Muscle of leg (tissue), 11 donors: Measurements from ENCODE around the gene THSD8. TPM values are rescaled to one million over a fixed set of nuclear protein-coding genes. Genes with fewer than 3 reads are reported as not detected.

ENCODE experiments used
- DNase-seq: peaks from one replicate; pipeline ENCODE4 v3.0.0; 2013
- H3K27ac ChIP-seq: one replicate; pipeline ENCODE4 v1.5.1; 2013; ENCODE audit warnings: mild to moderate bottlenecking, low read length, control low read depth
- H3K27me3 ChIP-seq: one replicate; pipeline ENCODE4 v1.6.1; 2013; ENCODE audit warnings: low read length; ENCODE audit not compliant: control insufficient read depth, insufficient read depth
- H3K36me3 ChIP-seq: one replicate; pipeline ENCODE4 v1.6.1; 2013; ENCODE audit warnings: low read length; ENCODE audit not compliant: control insufficient read depth, insufficient read depth
- H3K4me1 ChIP-seq: one replicate; pipeline ENCODE4 v1.6.1; 2013; ENCODE audit warnings: low read length; ENCODE audit not compliant: control insufficient read depth, insufficient read depth
- H3K4me3 ChIP-seq: one replicate; pipeline ENCODE4 v1.5.1; 2013; ENCODE audit warnings: low read length, control low read depth
- H3K9me3 ChIP-seq: replicated peaks from 2 replicates; pipeline ENCODE4 v1.6.1; 2013; ENCODE audit warnings: low read depth, low read length; ENCODE audit not compliant: control insufficient read depth
- WGBS: methylation state at CpG from one replicate; pipeline ENCODE4 v1.1.5; 2013; ENCODE audit warnings: missing lambda C conversion rate; ENCODE audit not compliant: insufficient coverage; 5-methylcytosine and 5-hydroxymethylcytosine counted together
- polyA plus RNA-seq, 8 donors: library from polyadenylated mRNA; unstranded; fragments of 120-200 nt; gene quantifications; one replicate each; pipeline versions ENCODE4 v1.2.1 to v1.2.3, GENCODE V29; 2013; ENCODE audit warnings: inconsistent platforms in 1 of 8, low replicate concordance in 1 of 8; ENCODE audit not compliant: insufficient read length in 8 of 8, insufficient read depth in 1 of 8
- total RNA-seq: library from RNA; stranded (reverse); fragments of 120-200 nt; gene quantifications from one replicate; pipeline ENCODE4 v1.2.4, GENCODE V29; 2013

THSD8 gene
- total and polyA plus RNA-seq, 9 donors, result 0.84 to 5.1 (median 3.0) TPM

GRCh38 chr19:12828494-12828893, 26.6 kb downstream of the THSD8 start:
- H3K4me3 ChIP-seq, result no peak overlapping the region
- WGBS, result 13% methylated on average over 14 of the region's 23 CpGs
- peaks cover 8% of the 10 kb centered on the region for H3K4me1 ChIP-seq
- DNase-seq, result no peak
- no peaks in the 10 kb centered on the region for H3K9me3 ChIP-seq
- no peak overlapping the region for H3K27ac ChIP-seq
- H3K36me3 ChIP-seq, result no peaks in the 10 kb centered on the region
- H3K27me3 ChIP-seq, result peaks cover 46% of the 10 kb centered on the region

GRCh38 chr19:12833418-12833737, 31.5 kb downstream of the THSD8 start:
- Histone ChIP-seq H3K27me3 (peaks cover 74% of the 10 kb centered on the region), H3K27ac (no peak overlapping the region), H3K9me3 (no peaks in the 10 kb centered on the region), H3K36me3 (no peaks in the 10 kb centered on the region), H3K4me3 (no peak overlapping the region), H3K4me1 (peaks cover 17% of the 10 kb centered on the region)
- DNase-seq, result no peak
- no CpG with 5 or more reads among the region's 5 CpGs for WGBS

GRCh38 chr19:12833738-12834565, 32.1 kb downstream of the THSD8 start:
- Histone ChIP-seq H3K27me3 (peaks cover 78% of the 10 kb centered on the region), H3K27ac (no peak overlapping the region), H3K9me3 (no peaks in the 10 kb centered on the region), H3K4me1 (peaks cover 20% of the 10 kb centered on the region), H3K36me3 (no peaks in the 10 kb centered on the region), H3K4me3 (peak overlapping the region; percentile 25)
- under 1% methylated on average over 46 of the region's 87 CpGs for WGBS
- no peak for DNase-seq

GRCh38 chr19:12834566-12834943, 32.7 kb downstream of the THSD8 start, which contains the start of gene RTBDN:
TSS of gene RTBDN (minus strand) at chr19:12834579. CDS start at chr19:12829979, 4,600 bp downstream.
- no peak within 1 kb of the TSS for H3K27ac ChIP-seq
- H3K4me3 ChIP-seq, result peak within 1 kb of the TSS; percentile 25
- WGBS, result 4% methylated on average over 20 of the region's 20 CpGs
- H3K4me1 ChIP-seq, result peaks cover 21% of the 10 kb centered on the region
- DNase-seq, result no peak
- H3K27me3 ChIP-seq, result peaks cover 83% of the 10 kb centered on the region
- no peaks in the 10 kb centered on the region for H3K36me3 ChIP-seq
- H3K9me3 ChIP-seq, result no peaks in the 10 kb centered on the region

DNA sequence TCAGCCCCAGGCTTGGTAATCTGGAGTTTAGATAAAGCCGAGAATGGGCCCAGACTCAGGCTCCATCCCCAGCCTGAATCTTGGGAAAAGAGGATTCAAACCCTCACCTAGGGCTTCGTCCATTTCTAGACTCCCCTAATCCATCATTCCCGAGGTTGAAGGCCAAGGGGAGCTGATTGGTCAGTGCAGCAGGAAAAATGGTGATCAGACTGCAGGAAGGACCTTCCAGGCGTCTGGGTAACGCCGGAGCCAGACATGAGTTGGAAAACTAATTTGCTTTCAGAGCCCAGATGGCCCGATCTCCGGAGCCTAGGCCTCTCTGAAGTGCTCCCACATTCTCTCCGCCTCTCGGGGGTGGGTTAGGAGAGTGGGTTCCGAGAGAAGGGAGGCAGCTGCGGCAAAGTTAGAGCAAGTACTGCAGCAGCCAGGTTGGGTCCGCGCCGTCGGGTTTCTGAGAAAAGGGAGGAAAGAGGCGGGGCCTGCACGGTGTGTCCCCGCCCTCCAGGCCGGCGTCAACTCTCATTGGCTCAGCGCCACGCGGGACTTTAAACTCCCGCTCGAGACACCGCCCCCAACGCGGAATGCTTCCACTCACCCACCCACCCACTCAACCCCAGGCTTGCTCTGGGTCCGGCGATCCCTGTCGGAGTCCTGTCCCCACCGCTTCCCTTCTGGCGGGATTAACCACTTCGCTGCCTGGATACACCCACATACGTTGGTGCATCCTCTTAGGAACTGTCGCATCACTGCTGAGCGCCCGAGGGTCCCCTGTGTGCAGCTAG, 33.3 kb downstream of the THSD8 start:
- Histone ChIP-seq H3K4me3 (no peak overlapping the region), H3K27ac (no peak overlapping the region), H3K27me3 (peaks cover 82% of the 10 kb centered on the region), H3K4me1 (peaks cover 21% of the 10 kb centered on the region), H3K9me3 (no peaks in the 10 kb centered on the region), H3K36me3 (no peaks in the 10 kb centered on the region)
- 2% methylated on average over 30 of the region's 39 CpGs for WGBS
- DNase-seq, result no peak

DNA sequence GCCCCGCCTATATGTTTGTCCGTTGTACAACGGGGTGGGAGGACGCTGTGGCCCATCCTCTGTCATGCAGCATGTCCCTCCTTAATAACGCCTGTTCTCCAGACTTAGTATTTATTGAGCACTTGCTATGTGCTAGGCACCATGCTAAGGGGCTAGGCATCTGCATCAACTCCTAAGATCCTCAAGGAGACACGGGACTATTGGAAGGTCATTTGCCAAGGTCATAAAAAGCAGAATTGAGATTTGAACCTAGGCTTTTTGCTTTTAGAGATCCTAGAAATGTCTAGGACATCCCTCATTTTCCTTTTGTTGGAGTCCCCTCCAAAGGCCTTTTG, 34.6 kb downstream of the THSD8 start:
- Histone ChIP-seq H3K4me1 (peaks cover 26% of the 10 kb centered on the region), H3K27ac (no peak overlapping the region), H3K9me3 (no peaks in the 10 kb centered on the region), H3K36me3 (no peaks in the 10 kb centered on the region), H3K27me3 (peaks cover 90% of the 10 kb centered on the region), H3K4me3 (no peak overlapping the region)
- 3% methylated on average over 5 of the region's 6 CpGs for WGBS
- no peak for DNase-seq

GRCh38 chr19:12837225-12837624, 35.4 kb downstream of the THSD8 start:
- DNase-seq, result no peak
- 76% methylated on average over 2 of the region's 4 CpGs for WGBS
- peaks cover 26% of the 10 kb centered on the region for H3K4me1 ChIP-seq
- no peak overlapping the region for H3K4me3 ChIP-seq
- no peaks in the 10 kb centered on the region for H3K36me3 ChIP-seq
- H3K9me3 ChIP-seq, result no peaks in the 10 kb centered on the region
- H3K27ac ChIP-seq, result no peak overlapping the region
- H3K27me3 ChIP-seq, result peaks cover 94% of the 10 kb centered on the region

GRCh38 chr19:12838182-12838885, 36.5 kb downstream of the THSD8 start, which contains the start of gene MAST1:
TSS of gene MAST1 (plus strand) at chr19:12838515. CDS start at chr19:12838573, 58 bp downstream.
- H3K4me3 ChIP-seq, result no peak within 1 kb of the TSS
- H3K27me3 ChIP-seq, result peaks cover 90% of the 10 kb centered on the region
- H3K4me1 ChIP-seq, result peaks cover 18% of the 10 kb centered on the region
- DNase-seq, result no peak
- whole genome bisulfite sequencing, result under 1% methylated on average over 61 of the region's 69 CpGs
- H3K27ac ChIP-seq, result no peak within 1 kb of the TSS
- H3K36me3 ChIP-seq, result no peaks in the 10 kb centered on the region
- no peaks in the 10 kb centered on the region for H3K9me3 ChIP-seq

- no peaks in the 10 kb centered on the region for H3K36me3 ChIP-seq
- H3K27ac ChIP-seq, result no peak overlapping the region
- H3K27me3 ChIP-seq, result peaks cover 90% of the 10 kb centered on the region
- no peaks in the 10 kb centered on the region for H3K9me3 ChIP-seq
- 23% methylated on average over 8 of the region's 21 CpGs for WGBS
- no peak for DNase-seq
- H3K4me1 ChIP-seq, result peaks cover 17% of the 10 kb centered on the region
- H3K4me3 ChIP-seq, result no peak overlapping the region
Measured at GRCh38 chr19:12838886-12839756, 37.3 kb downstream of the THSD8 start.
